Parathyroid adenoma (tissue), 2 donors: ENCODE results near the gene ZNF839.
"Not testable (repeated sequence)": the region's sequence is repeated elsewhere in the genome, so short reads cannot be mapped to it uniquely, and the experiment has no call there.

Experiments used
- H2AFZ ChIP-seq: fragments of 300-600 bp; sonication (generic); one replicate; pipeline ENCODE4 v1.7.0; 2017; ENCODE audit warnings: antibody characterized with exemption, mild to moderate bottlenecking
- H3K27ac ChIP-seq: fragments of 300-600 bp; sonication (generic); one replicate; pipeline ENCODE4 v1.7.0; 2017
- H3K27me3 ChIP-seq: fragments of 300-600 bp; sonication (generic); one replicate; pipeline ENCODE4 v1.7.0; 2017; ENCODE audit warnings: low read length; ENCODE audit not compliant: control insufficient read depth, insufficient read depth
- H3K36me3 ChIP-seq: fragments of 300-600 bp; sonication (generic); one replicate; pipeline ENCODE4 v1.7.0; 2017; ENCODE audit warnings: low read length; ENCODE audit not compliant: control insufficient read depth, insufficient read depth
- H3K4me1 ChIP-seq: fragments of 300-600 bp; sonication (generic); one replicate; pipeline ENCODE4 v1.7.0; 2017; ENCODE audit warnings: control low read depth
- H3K4me2 ChIP-seq: fragments of 300-600 bp; sonication (generic); one replicate; pipeline ENCODE4 v1.7.0; 2017; ENCODE audit warnings: low read length
- H3K4me3 ChIP-seq: fragments of 300-600 bp; sonication (generic); one replicate; pipeline ENCODE4 v1.7.0; 2017; ENCODE audit warnings: low read depth, low read length
- H3K79me2 ChIP-seq: fragments of 300-600 bp; sonication (generic); one replicate; pipeline ENCODE4 v1.7.0; 2017; ENCODE audit warnings: control low read depth
- H3K9ac ChIP-seq: fragments of 300-600 bp; sonication (generic); one replicate; pipeline ENCODE4 v1.7.0; 2017; ENCODE audit warnings: mild to moderate bottlenecking
- H3K9me3 ChIP-seq: fragments of 300-600 bp; sonication (generic); one replicate; pipeline ENCODE4 v1.7.0; 2017; ENCODE audit warnings: low read length; ENCODE audit not compliant: control insufficient read depth
- CTCF ChIP-seq: fragments of 300-600 bp; sonication (generic); IDR thresholded peaks from one replicate; pipeline ENCODE4 v1.7.0; 2017; ENCODE audit warnings: antibody characterized with exemption, mild to moderate bottlenecking
- donor health status: primary hyperparathyroidism.

ZNF839 gene

DNA sequence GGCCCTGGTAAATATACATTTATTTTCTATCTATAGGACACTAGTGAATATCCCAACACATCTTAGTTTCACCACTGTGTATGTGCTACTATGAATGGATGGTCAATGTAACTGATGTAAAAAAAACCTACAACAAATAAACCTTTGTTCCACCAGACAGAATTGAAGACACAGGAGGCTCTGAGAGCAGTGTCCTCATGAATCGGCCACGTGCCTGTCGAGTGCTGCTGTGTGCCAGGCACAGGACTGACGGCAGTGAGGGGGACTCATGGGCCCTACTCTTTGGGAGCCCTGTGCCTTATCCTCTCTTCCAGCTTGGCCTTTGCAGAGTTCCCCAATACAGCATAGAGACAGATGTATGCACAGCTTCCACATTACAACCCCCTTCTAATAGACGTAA lies 24.9 kb downstream of the ZNF839 start:
- Histone ChIP-seq H2AFZ (no peak overlapping the region), H3K79me2 (no peaks in the 10 kb centered on the region), H3K4me3 (no peak overlapping the region), H3K27me3 (no peaks in the 10 kb centered on the region), H3K4me2 (no peak overlapping the region), H3K36me3 (no peaks in the 10 kb centered on the region), H3K4me1 (no peaks in the 10 kb centered on the region), H3K27ac (no peak overlapping the region), H3K9ac (no peak overlapping the region), H3K9me3 (no peaks in the 10 kb centered on the region)
- no peak for TF ChIP-seq CTCF

DNA sequence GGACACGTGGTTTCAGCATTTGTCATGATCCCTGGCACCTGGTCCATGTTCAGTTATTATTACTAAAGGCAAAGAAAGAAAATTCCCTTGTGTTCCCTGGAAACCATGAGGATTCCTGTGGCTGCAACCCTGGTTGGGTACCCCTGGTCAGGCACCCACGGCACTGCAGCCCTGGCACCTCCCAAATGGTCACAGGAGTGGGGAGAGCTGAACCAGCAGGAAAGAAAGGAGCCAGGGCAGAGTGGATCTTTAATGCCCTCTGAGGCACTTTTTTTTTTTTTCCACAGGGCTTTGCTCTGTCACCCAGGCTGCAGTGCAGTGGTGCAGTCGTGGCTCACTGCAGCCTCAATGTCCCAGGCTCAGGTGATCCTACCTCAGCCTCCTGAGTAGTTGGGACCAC lies 25.7 kb downstream of the ZNF839 start:
- no peaks in the 10 kb centered on the region for H3K36me3 ChIP-seq
- H2AFZ ChIP-seq = no peak overlapping the region
- no peak overlapping the region for H3K27ac ChIP-seq
- H3K4me1 ChIP-seq = no peaks in the 10 kb centered on the region
- H3K9me3 ChIP-seq = no peaks in the 10 kb centered on the region
- TF ChIP-seq CTCF = no peak
- H3K4me3 ChIP-seq = no peak overlapping the region
- H3K27me3 ChIP-seq = no peaks in the 10 kb centered on the region
- H3K9ac ChIP-seq = no peak overlapping the region
- H3K79me2 ChIP-seq = no peaks in the 10 kb centered on the region
- H3K4me2 ChIP-seq = no peak overlapping the region

DNA sequence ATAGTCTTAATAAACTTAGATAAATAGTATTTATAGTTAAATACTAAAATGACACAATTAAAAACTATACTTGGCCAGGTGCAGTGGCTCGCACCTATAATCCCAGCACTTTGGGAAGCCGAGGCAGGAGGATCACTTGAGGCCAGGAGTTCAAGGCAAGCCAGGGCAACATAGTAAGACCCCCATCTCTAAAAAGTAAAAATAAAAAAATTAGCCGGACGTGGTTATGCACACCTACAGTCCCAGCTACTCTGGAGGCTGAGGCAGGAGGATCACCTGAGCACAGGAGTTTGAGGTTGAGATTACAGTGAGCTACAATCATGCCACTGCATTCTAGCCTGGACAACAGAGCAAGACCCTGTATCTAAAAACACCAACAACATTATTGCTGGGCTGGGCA lies 27.1 kb downstream of the ZNF839 start:
- no peak for TF ChIP-seq CTCF
- Histone ChIP-seq H3K9me3 (no peaks in the 10 kb centered on the region), H3K27me3 (no peaks in the 10 kb centered on the region), H3K4me3 (no peak overlapping the region), H3K4me1 (no peaks in the 10 kb centered on the region), H3K9ac (no peak overlapping the region), H2AFZ (no peak overlapping the region), H3K27ac (no peak overlapping the region), H3K36me3 (no peaks in the 10 kb centered on the region), H3K4me2 (no peak overlapping the region), H3K79me2 (no peaks in the 10 kb centered on the region)

DNA sequence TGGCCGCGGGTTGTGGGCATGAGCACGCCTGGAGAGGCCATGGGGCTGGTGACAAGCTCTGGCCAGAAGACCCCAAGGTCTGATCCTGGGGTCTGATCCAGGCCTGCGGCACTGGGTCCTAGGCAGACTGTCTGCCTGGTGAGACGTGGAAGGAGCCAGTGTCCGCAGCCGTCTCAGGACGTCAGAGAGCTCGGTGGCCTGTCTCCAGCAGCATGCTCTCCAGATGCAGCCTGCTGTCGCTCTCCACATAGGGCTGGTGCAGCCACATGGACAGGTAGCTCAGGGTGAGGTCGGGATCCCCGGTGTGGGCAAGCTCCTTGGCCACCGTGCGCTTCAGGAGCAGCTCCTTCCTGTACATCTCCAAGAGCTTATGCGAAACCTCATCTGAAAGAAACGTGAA lies 28.8 kb downstream of the ZNF839 start:
- Histone ChIP-seq H3K4me3 (no peak overlapping the region), H3K36me3 (no peaks in the 10 kb centered on the region), H3K27ac (no peak overlapping the region), H3K27me3 (no peaks in the 10 kb centered on the region), H3K4me2 (no peak overlapping the region), H3K79me2 (no peaks in the 10 kb centered on the region), H3K4me1 (no peaks in the 10 kb centered on the region), H2AFZ (no peak overlapping the region), H3K9me3 (no peaks in the 10 kb centered on the region), H3K9ac (no peak overlapping the region)
- no peak for TF ChIP-seq CTCF

DNA sequence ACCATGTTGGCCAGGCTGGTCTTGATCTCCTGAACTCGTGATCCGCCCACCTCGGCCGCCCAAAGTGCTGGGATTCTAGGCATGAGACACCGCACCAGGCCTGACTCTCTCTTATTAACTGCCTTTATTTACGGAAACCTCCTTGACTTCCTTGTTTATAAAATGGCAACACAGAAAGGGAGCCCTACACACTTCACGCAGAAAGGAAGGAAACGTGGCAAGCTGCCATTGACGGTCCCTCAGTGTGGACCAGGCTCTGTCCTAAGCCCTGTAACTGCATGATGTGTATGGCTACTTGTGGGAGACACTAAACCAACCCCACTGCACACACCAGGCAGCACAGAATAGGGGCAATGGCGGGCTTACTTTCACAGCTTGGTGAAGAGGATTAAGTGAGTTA lies 31.5 kb downstream of the ZNF839 start:
- peak overlapping the region; percentile 34 for H3K27ac ChIP-seq
- no peaks in the 10 kb centered on the region for H3K27me3 ChIP-seq
- H3K79me2 ChIP-seq = peaks cover 14% of the 10 kb centered on the region
- no peak overlapping the region for H3K4me2 ChIP-seq
- H3K4me3 ChIP-seq = no peak overlapping the region
- H3K4me1 ChIP-seq = no peaks in the 10 kb centered on the region
- TF ChIP-seq CTCF = no peak
- no peaks in the 10 kb centered on the region for H3K9me3 ChIP-seq
- H3K36me3 ChIP-seq = no peaks in the 10 kb centered on the region
- no peak overlapping the region for H2AFZ ChIP-seq
- H3K9ac ChIP-seq = no peak overlapping the region

DNA sequence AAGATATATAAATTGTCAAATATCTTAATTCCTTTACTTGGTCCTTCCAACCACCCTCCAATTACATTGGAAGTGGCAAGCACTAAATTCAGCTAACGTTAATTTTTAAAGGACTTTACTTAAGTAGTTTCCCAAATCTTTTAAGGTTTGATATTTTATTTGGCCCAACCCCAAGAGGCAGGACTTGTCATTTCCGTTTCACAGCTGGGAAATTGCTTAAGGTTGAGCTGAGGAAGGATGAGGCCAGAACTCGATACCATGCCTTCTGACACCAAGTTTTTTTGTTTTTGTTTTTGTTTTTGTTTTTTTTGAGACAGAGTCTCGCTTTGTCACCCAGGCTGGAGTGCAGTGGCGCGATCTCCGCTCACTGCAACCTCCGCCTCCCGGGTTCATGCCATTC lies 32.0 kb downstream of the ZNF839 start:
- not testable (repeated sequence) for H3K9me3 ChIP-seq, H3K9ac ChIP-seq, H3K4me1 ChIP-seq, H3K27me3 ChIP-seq, H3K36me3 ChIP-seq, H3K4me3 ChIP-seq, H3K4me2 ChIP-seq, H2AFZ ChIP-seq
- peak overlapping the region; percentile 34 for H3K27ac ChIP-seq
- H3K79me2 ChIP-seq = peaks cover 14% of the 10 kb centered on the region
